ELR (cell line): ENCODE results near the gene OCRL.

Source experiments
- DNase-seq: peaks from one replicate; pipeline ENCODE4 v3.0.0-alpha.2; 2015; ENCODE audit warnings: low read depth

The OCRL gene

DNA sequence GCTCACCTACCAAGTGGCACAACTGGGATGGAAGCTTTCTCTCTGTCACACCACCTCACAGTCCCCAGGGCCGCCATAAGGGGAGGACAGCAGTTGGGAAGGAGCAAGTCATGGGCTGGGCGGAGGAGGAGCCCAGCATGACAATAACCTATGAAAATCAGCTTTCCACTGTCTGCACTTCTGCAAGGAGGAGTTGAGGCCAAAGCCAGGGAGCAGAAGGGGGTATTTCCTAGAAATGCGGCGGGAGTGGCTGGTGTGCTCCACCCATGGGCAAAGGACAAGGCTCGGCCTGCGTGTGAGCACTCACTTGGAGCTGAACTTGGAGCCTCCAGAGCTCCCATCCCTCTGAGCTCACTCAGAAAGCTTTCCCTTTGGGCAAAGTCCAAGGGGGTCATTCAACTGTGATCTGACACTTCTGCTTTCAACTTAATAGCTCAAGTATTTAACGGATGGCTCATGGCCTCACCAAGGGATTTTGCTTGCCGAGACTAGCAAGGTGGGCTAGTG, 96.2 kb downstream of the OCRL start:
- no peak for DNase-seq

DNA sequence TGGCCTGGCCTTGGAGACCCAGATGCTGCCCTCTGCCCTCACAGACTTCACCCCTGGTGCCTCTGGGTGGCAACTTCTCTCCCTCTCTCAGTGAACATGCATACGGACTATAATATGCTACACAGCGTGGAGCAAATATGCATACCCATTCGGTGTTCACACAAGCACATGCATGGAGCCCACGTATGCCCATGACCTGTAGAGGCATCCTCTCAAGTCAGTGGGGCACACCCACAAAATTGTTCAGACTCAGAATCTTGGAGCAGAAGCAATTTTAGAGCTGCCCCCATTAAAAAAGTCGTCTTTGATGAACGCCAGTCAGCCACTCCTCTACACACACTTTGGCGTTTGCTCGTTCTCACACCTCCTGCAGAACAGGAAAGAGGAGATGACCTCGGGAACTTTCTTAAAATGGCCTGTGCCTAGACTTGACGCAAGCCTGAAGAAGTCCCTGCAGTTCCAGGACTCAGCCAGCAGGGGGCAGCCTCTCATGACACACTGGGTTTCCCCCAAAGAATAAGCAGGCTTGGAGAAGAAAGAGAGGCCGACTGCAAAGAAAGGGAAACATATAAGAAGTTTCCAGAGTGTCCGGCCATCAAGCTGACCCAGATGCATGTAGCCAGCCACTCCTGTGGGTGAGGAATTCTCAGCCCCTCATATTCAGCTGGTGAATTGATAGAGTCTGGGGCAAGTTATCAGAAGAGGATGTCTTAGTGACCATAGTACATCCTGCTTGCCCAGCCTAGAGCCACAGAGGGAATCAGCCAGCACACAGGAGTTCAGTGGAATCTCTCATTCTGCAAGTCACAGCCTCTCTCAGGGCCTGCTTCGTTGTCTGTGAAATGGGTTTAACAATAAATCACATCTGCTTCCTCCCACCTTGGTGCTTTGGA, 97.4 kb downstream of the OCRL start:
- peak; percentile 62 for DNase-seq

DNA sequence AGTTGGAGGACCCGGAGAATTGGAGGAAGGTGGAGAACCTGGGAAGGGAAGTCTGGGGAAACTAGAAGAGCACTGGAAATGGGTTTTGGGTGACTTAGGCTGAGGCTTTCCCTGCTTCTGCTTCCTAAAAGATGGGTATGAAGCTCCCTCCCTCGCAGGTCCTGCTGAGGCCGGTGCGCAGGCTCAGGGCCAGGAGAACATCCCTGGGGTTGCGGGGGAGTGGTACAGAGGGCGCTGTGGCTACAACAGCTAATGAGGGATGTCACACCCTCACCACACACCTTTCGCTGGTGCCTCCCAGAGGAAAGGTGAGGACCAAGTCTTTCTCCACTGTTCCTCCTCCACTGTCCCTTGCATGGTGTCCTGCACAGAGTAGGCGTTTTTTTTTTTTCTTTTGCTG, 98.9 kb downstream of the OCRL start:
- DNase-seq = no peak

GRCh38 chrX:129640737-129641136, 100.7 kb downstream of the OCRL start:
- DNase-seq = no peak

DNA sequence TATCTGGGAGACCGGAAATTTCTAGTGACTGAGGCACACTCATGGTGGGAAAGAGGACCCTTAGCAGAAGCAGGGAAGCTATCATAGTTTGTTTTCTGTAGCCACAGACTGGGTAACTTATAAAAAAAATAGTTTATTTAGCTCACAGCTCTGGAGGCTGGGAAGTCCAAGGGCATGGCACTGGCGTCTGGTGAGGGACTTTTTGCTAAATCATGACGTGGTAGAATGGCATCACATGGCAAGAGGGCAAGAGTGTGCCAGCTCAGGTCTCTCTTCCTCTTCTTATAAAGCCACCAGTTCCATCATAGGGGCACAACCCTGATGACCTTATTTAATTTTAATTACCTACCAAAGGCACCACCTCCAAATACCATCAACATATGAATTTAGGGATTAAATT, 101.4 kb downstream of the OCRL start:
- no peak for DNase-seq

- peak; percentile 49 for DNase-seq
Measured at GRCh38 chrX:129641941-129642340, 101.9 kb downstream of the OCRL start.
